Measurements from ENCODE around the gene TIMM13.

- TF ChIP-seq EZH2 (IDR thresholded peaks at IDR 0.05; ENCODE audit: borderline replicate concordance, low read depth, low read length) (no peak), ZNF551 (CRISPR knock-in tag; IDR thresholded peaks at IDR 0.05) (no peak), FOXK2 (conservative IDR thresholded peaks at IDR 0.05 in 1 of 2, IDR thresholded peaks at IDR 0.05 in 1 of 2; ENCODE audit: low read depth in 2 of 2) (peak; percentile 79 to 80)
Observed at GRCh38 chr19:2385053-2385721, 42.2 kb downstream of the TIMM13 start.

All from K562 (cell line).